ENCODE results near the gene LYRM4.

Gene LYRM4

DNA sequence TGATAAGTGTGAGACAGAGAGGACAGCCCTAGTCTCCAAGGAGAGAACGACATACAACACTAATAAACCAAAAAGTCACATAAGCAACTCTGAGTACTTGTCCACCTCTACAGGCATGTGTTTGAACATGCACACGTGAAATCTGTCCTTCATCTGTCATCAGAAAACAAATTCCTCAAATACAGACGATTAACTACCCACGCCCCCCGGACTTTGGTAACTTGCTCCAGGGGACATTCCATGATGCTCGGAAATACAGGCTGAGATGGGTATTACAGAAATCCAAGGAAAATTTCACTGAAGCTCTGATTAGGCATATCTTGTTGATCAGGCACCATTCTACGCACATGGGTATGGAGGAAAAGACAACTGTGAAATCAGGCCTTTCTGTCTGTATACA, 57.8 kb downstream of the LYRM4 start:
- DNase-seq = no peak

DNA sequence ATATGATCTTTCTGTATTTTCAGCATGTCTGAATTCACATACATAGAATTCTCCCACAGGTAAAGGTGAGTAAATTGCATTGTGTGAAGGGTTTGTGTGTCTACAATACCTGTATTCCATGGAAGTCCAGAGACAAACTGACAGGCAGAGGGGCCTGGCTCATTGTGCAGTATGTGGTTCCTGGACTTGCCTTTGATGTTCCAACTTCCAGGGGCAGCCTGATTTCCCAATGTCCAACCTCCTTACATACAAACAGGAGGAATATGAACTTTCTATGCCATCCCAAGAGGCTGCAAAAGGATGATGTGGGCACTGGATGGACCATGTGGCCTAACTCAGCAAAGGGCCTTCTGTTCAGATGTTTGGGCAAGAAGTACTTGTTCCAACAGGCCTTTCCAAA, 58.5 kb downstream of the LYRM4 start:
- no peak for DNase-seq

DNA sequence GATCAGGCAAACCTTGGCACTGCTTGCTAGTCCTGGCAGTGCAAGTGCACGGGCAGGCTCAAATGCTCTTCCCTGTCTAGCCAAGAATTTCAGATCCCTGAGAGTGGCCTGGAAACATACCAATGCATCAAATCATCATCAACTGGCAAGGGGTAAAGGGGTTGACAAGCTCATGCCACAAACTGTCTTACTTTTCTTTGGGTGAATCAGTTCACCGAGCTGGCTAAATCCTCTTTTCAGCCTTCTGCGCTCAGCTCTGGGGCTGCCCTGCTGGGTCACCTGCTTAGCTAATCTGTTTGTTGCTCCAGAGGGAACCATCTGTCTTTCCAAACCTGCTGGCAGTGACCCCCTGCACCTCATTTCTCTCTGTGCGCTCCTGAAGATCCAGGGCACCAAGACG, 59.5 kb downstream of the LYRM4 start:
- no peak for DNase-seq

DNA sequence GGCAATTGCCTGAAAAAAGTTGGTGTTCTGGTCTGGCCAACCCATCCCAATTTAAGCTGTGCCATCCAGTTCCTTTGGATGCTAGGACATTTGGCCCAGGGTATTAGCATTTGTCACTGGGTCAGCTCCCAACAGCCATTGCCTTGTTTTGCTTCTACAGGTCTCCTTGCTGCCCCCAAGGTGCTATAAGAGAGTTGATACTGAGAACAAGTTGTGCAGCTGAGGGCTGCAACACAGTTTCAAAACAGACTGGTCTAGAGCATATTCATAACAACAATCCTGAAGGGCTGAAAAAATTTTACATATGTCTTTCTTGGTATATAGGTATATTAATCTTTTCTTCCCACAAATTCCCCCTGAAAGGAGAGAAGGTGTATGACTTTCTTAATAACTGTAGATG, 61.0 kb downstream of the LYRM4 start:
- DNase-seq = no peak

DNA sequence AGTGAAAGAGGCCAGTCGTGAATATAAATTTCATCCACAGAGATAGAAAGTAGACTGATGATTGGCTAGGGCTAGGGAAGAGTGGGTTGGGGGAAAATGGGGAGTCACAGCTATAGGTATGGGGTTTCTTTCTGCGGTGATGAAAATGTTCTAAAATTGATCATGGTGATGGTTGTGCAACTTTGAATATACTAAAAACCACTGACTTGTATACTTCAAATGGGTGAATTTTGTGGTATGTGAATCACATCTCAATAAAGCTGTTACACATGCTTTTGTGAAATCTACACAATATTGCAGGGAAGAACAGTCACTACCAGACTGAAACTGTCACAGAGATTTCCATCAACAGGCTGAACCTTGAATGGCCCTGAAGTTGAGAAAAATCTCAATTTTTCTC, 61.5 kb downstream of the LYRM4 start:
- no peak for DNase-seq

DNA sequence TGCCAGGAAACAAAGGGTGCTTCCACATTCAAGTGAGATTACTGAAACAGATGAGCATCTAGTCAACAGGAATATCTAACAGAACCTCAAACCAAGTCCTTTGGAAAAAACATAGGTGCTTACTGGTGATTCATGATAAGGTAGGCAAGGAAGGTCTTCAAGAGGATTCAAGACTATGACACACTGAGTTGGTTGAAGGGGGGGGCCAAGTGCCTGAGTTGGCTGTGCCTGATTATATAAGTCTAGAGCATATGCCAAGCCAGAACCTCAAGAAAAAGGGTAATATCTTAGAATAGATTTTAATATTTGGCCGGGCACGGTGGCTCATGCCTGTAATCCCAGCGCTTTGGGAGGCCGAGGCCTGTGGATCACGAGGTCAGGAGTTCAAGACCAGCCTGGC, 63.7 kb downstream of the LYRM4 start:
- no peak for DNase-seq

DNA sequence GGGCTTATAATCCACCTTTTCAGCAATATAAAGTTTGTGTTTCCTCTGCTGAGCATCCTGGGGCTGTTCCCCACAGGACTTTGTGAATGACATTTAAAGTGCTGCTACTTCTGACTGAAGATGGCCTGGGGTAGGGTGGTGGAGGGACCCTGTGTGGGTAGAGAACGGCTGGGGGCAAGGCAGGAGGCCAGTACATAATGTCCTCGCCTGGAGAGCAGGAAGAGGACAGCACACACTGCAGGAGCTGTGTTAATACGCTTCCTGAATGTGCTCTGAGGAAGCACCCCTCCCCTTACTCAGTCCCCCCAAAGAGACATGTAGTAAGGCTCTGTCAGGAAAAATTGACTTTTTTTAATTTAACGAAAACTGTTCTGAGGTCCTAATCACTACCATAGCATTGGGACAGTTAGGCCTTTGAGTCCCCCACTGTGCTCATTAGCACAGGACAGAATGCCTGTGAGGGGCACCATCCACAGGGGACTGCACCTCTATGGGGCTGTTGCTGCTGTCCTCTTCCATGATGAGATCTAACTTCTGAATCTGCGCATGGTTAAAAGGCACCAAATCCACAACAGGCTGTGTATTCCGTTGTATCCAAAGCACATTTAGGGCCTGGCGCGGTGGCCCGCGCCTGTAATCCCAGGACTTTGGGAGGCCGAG, 68.5 kb downstream of the LYRM4 start:
- DNase-seq = no peak

DNA sequence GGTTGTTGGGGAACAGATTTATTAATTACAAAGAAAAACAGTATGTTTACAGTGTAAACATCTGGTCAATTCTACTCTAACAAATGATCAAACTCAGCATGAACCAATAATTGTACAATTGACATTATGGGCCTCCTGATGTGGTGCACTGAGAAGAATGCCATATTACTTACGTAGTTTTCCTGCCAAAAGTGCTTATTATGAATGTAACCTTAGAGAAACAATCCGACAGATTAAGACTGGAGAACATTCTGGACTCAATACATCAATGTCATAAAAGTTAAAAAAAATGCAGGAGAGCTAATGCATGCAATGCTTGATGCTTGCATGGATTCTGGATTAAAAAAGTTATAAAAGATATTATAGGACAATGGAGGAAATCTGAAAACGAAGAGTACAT, 69.0 kb downstream of the LYRM4 start:
- DNase-seq = no peak

DNA sequence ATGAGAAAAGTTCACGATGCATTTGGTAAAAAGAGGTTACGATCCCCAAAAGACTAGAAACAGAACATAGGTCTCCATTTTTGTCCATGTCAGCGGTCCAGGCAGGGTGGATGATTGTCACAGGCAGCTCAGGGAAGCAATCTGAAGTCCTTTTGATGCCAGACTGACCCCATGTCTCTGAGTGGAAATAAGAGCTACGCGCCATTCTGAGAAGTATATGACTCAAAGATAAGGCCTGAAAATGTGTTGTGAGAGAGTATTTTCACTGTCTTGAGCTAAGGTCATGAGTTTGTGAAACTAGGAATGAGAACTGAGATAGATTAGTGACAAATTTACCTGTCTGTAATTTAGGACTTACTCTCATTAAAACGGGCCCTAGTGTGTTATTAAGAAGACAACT, 69.5 kb downstream of the LYRM4 start:
- no peak for DNase-seq

DNA sequence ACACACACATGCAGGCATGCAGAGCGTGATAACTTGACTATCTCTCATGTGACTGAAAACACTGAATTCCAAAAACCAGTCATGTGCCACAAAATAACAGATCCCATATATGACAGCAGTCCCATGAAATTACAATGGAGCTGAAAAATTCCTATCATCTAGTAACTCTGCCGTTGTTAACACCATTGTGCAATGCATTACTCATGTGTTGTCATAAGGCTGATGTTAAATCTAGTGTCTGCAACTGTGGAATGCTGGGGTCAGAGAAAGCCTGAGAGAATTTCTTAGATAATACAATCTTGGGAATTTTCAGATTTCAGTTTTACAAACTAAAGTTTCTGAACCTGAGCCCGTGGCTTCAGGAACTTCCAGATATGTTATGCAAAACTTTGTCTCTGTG, 70.2 kb downstream of the LYRM4 start:
- no peak for DNase-seq

DNA sequence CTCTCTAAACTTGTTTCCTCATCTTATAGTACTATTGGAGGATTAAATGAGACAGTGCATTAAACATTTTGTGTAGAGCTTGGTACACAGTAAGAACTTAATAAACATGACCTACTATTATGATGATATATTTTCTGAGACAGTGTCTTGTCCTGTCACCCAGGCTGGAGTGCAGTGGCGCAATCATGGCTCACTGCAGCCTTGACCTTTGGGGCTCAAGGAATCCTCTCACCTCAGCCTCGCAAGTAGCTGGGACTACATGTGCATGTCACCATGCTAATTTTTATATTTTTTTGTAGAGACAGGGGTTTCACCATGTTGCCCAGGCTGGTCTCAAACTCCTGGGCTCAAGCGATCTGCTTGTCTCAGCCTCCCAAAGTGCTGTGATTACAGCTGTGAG, 72.1 kb downstream of the LYRM4 start:
- DNase-seq = no peak

DNA sequence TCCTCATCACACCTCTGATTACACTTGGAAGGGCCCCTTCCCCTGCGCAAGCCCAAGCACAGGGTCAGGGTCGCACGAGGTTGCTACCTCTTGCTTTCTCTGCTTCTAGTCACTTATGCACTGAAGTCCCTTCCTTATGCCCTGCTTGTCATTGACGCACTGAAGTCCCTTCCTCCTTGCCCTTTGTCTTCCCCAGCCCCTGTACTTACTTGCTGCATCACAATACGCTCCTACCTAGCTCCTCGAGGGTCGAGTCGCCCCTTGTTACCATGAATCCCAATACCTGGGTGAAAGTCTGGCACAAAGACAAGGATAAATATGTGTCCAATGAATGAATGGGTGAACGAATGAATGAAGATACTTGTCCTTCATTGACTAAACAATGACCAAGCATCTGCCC, 75.9 kb downstream of the LYRM4 start:
- DNase-seq = no peak

DNA sequence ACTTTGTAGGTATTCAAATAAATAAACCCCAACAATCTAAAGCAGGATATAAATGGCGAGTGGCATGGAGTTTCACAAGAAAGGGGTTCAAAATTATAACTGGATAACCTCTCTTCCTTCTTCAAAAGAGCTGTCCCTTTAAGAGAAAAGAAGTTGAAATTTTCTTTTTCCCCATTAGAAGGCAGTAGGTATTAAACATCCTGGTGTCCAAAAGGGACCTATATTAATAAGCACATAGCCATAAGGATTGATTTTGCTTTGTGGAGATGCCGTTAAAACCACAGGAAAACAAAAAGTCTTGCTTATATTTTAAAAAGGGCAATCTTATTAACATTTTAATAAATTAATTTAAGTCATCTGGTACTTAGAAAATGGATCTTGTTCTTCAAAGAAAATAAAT, 76.5 kb downstream of the LYRM4 start:
- no peak for DNase-seq

DNA sequence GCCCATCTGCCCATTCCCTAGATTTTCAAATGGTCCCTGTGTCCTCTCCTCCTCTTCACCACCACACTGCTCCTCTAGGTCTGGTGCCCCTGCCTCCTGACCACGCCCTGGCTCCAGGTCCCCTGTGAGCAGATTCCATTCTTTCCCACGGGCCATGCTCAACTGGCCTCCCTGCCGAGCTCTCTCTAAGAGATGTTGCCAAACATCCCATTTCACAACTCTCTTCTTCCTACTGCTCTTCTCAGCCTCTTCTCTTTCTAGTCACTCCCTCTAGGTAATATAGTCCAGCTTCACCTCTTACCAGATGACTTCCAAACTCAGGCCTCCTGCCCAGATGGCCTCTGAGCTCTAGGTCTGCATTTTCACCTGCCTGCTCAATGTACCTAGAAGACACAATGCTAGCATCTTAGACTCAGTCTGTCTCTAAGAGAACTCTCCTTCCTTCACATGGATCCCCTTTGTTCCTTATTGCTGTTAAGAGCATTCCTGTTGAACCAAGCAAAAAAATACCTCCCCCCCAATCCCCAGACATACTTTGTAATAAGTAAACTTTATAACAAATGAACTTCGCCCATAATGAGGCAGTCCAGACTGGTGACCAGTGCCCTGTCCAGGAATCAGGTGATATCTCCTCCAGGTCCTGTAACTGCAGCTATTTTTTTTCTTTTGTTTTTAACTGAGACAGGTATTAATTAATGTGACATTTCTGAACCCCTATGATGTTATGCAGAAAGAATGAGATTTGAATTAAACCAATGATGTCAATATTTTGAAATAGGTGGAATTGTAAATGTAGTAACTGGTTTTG, 79.0 kb downstream of the LYRM4 start:
- no peak for DNase-seq

DNA sequence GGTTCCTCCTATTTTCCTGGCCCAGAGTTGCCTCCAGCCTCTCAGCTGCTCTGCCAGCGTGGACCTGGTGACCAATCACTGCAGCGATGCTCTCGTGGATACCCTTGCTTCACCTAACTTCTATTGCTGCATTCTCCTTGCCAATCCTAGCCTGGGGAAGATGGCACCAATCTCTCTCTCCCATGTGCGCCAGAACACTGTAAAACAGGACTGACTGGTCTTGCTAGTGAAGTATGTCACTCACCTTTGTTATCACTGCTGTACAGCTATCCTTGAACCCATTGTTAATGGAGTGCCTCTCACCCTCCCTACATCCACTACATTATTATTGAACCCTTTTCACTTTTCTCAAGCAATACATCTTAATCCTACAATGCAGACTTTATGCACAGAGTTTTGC, 80.1 kb downstream of the LYRM4 start:
- no peak for DNase-seq

DNA sequence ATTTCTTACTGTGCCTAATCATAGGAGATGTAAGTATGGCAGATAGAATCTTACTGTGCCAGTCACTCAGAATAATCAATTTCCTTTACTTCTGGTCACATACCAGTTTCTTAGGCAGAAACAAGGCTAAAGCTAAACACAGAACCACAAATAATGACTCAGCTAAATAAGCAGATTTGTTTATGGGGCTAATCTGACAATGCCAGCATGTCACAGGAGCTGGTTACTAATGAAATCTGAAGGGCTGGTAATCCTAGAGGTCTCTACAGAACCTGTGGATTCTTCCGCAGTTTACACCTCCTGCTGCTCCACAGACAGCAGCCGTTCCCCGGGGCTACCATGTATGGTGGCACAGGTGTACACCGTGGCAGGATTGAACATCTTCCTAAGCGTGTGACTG, 80.8 kb downstream of the LYRM4 start:
- DNase-seq = no peak

DNA sequence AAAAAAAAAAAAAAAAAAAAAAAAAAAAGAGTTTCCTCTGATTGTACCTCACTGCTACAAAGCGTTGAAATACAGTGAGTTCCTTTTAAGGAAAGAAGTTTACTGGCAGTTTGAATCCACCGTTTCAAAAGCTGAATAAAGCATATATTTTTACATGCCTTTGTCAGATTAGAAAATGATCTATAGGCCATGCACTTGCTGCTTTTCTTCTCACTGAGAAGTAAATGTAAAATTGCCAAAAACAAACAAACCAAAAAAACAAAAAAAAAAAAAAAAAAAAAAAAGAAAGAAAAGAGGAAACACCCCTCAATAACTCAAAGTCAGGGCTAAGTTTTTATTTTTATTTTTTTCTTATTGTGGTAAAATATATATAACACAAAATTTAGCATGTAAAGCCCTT, 81.9 kb downstream of the LYRM4 start:
- no peak for DNase-seq

DNA sequence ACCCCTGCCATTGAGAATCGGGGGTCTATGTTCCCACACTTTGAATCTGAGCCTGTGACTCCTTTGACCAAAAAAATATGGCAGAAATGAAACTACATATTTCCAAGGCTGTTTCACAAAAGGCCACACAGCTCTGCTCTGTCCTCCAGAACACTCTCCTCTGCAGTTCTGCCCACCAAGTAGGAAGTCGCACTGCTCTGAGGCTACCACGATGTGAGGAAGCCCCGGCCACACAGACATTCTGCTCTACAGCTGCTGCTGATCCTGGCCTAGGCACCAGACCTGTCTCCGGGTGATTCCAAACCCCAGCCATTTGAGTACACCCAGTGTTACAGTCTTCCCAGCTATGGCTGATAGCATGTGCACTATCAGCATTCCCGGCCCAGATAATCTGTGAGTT, 85.1 kb downstream of the LYRM4 start:
- no peak for DNase-seq

DNA sequence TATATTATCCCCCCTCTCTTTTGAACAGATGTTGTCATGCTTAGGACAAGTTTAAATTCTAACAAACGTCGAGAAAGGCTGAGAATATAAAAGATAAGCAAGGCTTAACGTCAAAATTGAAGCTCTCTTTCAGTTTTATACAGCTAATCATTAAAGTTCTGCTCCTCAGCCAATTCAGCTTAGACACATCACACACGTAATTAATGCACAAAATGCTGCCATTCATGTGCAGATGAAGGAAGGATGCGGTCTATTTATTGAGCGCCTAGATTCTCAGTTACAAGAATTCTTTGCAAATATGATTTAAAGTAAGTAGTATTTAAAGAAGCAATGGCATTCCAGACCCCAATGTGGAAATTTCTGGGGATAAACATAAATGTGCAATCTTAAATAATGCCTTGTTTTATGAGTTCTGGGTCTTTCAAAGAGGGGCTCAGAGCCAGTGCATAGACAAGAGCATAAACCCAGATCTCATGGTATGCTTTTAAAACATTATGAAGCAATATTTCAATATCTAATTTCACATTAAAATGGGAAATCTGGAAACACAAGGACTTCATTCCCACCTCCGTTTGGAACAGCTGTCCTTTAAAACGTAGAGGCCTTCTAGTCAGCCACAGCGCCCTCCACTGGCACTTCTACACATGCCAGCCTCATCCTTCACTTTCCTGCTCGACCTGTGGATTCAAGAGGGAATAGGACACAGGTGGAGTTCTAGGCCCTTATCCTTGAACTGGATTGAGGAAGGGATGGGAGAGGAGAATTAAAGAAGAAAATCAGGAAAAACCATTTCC, 85.8 kb downstream of the LYRM4 start:
- DNase-seq = peak; percentile 23

DNA sequence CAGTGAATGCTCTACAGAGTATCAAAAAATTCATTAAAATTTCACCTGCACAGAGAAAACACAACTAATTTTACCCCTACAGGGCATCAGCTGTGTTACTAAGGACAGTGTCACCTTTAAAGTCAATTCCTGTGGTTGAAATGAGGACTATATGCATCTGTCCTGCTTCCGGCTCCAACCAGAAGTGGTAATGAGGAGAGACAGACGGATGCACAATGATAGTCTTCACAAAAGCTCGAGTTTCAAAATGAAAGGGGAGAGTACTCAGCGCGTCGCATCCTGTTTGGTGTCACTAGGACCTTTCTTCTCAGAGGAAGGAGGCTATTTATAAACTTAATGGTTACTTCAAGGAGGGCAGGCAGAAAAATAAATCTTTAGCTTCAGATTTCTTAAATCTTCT, 86.5 kb downstream of the LYRM4 start:
- DNase-seq = peak; percentile 15

DNA sequence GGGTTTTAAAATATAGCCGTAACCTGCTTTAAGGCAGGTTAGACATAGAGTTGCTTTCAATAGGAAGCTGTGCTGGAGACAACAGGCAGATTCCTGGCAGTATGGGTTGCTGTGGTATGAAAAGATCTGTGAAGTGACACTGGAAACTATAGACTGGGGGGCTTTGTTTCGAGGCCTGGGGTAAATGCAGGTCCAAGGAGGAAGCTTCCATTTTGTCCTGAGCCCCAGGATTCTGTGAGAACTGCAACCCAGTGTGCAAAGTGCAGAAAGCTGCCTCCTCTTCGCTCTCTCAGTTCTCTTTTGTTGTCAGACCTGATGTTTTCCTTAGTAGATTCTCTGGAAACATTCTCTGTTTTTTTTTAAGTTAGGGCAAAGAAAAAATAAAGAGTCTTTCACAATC, 86.9 kb downstream of the LYRM4 start:
- DNase-seq = no peak

DNA sequence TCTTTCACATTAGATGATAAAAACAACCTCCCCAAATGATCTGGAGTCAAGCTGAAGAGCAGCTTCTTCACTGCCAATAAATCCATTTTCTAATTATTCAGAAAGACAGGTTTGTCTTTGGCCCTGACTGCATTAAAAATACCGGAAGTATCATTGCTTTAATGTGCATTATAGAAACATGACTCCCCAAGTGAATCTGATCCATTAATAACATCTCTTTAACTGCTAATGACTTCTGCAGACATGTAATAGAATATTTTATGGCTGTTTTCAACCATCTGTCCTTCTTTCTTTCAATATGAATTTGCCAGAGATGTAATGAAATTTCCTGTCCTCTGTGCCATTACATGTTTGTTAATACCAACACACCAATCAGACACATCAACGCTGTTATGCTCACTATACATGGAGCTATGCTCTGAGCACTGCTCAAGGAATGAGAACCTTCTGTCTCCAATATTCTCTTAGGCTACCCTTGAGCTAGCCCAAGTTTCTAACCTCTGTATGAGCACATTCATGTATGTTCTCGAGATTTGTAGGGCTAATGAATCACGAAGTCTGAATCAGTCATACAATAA, 87.8 kb downstream of the LYRM4 start:
- no peak for DNase-seq

DNA sequence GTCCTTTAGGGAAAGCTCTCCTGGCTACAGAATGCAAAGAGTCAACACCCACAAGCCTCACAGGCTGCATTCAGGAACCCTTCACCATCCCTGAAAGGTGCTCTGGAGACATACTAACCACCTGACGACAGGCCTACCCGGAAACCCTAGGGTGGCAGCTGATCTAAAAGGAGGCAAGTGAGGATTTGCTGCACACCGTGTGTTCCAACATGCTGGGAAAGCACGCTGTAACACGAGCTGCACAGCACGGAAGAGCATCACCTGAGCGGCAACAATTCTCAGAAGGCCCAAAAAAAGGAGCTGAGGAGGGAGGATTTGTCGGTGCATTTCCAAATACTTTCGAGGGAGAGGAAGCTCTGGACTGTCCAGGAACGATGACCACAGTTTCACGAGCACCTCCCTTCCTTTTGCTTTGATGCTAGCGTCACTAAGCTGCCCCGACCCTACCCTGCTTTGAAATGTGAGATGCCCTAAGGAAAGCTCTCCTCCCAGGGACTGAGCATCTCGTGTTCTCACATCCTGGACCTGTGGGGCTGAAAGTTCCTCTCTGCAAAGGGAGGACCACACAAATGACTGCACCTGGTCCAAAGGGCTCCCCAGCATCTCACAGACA, 88.6 kb downstream of the LYRM4 start:
- DNase-seq = no peak

Measured in COR-L47 (cell line).